ENCODE measurements around the gene CARM1.
A peak's percentile ranks its signal among the peaks of the same experiment; 100 is the strongest.
"Not testable (repeated sequence)": the region's sequence is repeated elsewhere in the genome, so short reads cannot be mapped to it uniquely, and the experiment has no call there.

CARM1 gene

DNA sequence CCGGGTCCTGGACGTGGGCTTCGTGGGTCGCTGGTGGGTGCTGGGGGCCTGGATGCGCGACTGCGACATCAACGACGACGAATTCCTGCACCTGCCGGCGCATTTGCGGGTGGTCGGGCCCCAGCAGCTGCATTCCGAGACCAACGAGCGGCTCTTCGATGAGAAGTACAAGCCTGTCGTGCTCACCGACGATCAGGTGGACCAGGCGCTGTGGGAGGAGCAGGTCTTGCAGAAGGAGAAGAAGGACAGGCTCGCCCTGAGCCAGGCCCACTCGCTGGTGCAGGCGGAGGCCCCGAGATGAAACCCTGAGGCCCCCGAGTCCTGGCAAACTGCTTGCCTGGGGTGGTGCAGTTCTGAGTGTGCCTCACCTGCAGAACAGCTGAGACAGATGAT lies 58.0 kb downstream of the CARM1 start:
- no peak for DNase-seq (ENCODE audit: low spot score)

DNA sequence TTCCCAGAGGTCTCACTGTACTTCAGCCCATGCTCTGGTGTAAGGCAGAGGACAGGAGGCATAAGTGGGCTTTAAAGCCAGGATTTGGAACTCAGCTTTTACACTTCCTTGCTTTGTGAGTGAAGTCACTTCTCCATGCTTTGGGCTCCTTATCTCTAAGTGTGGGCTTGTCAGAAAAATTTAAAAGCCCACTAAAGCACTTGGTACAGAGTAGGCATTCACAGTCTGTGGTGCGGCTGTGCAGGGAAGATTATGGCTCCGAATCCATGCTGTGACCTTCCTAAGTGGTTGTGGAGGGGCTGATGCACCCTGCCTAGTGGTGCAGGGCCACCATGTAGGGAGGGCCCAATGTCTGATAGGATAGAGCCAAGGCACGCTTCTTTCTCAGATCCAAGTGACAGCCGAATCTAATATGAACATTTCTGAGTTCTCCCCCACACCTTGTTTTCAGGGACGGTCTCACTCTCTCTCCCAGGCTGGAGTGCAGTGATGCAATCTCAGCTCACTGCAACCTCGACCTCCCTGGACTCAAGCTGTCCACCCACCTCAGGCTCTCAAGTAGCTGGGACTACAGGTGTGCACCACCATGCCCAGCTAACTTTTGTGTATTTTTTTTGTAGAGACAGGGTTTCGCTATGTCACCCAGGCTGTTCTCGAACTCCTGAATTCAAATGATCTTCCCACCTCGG lies 64.2 kb downstream of the CARM1 start:
- DNase-seq (ENCODE audit: low spot score), result no peak

DNA sequence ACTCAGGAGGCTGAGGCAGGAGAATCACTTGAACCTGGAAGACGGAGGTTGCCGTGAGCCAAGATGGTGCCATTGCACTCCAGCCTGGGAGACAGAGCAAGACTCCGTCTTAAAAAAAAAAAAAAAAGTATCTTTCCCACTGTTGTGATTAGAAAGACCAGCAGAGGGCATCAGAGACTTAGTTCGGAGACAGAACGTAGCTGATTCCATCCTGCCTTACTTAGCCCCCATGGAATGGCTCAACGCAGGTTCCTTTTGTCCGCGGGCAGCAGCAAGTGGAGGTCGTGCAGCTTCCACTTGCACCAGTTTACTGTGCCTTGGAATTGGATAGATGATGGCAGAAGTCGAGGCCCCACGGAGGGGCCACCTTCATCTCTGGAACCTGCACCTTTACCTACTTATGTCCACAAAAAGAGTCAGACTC lies 65.3 kb downstream of the CARM1 start:
- peak; percentile 74 for DNase-seq (ENCODE audit: low spot score)

DNA sequence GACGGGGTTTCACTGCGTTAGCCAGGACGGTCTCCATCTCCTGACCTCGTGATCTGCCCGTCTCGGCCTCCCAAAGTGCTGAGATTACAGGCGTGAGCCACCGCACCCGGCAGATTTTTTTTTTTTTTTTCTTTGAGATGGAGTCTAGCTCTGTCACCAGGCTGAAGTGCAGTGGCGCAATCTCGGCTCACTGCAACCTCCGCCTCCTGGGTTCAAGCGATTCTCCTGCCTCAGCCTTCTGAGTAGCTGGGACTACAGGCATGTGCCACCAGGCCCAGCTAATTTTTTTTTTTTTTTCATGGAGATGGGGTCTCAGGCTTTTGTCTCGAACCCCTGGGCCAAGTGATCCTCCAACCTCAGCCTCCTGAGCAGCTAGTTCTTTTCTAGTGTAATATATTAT lies 70.3 kb downstream of the CARM1 start:
- DNase-seq (ENCODE audit: low spot score), result not testable (repeated sequence)

DNA sequence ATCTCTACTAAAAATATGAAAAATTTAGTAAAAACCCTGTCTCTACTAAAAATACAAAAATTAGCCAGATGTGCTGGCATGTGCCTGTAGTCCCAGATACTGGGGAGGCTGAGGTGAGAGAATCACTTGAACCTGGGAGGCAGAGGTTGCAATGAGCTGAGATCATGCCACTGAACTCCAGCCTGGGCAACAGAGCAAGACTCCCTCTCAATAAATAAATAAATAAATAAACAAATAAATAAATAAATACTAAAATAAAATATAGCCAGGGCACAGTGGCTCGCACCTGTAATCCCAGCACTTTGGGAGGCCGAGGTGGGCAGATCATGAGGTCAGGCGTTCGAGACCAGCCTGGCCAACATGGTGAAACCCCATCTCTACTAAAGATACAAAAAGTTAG lies 72.1 kb downstream of the CARM1 start:
- not testable (repeated sequence) for DNase-seq (ENCODE audit: low spot score)

DNA sequence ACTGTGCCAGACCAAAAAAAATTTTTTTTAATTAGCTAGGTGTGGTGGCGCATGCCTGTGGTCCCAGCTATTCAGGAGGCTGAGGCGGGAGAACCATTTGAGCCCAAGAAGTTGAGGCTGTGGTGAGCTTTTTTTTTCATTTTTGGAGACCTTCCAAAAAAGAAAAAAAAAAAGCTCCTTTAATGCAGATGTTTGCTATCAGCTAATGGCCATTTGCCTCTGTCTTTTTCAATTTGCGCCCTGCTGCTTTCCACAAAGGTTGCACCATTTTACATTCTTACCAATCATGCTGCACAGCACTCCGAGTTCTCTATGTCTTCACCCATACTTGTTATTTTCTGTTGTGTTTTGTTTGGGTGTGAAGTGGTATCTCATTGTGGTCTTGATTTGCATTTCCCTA lies 73.9 kb downstream of the CARM1 start:
- no peak for DNase-seq (ENCODE audit: low spot score)

DNA sequence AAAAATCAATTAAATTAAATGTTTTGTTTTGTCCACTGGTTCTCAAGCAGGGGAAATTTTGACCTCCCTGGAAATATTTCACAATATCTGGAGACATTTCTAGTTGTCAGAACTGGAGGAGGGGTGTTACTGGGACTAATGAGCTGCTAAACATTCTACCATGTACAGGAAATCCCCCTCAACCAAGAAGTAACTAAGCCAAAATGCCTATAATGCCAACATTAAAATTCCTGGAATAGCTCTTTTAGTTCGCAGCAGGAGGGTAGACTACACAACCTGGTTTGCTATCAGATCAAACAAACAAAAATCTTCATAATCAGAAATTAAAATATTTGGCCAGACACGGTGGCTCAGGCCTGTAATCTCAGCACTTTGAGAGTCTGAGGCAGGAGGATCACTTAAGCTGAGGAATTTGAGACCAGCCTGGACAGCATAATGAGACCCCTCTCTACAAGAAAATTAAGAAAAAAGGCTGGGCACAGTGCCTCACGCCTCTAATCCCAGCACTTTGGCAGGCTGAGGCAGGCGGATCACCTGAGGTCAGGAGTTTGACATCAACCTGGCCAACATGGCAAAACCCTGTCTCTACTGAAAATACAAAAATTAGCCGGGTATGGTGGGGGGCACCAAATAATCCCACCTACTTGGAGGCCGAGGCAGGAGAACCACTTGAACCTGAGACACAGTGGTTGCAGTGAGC lies 75.8 kb downstream of the CARM1 start:
- no peak for DNase-seq (ENCODE audit: low spot score)

DNA sequence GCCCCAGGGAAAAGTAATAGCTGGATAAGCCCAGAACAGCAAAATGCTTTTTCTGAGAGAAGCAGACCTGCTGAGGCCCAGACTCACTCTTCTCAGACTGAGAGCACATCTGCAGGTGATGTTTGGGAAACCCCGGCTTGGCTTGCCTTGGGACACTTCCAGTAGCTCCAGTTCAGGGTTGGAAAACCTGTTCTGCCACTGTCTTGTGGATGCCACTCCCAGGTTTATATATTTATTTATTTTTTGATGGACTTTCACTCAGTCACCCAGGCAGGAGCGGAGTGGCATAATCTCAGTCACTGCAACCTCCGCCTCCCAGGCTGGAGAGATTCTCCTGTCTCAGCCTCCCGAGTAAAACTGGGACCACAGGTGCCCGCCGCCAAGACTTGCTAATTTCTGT lies 81.5 kb downstream of the CARM1 start:
- DNase-seq (ENCODE audit: low spot score), result no peak

DNA sequence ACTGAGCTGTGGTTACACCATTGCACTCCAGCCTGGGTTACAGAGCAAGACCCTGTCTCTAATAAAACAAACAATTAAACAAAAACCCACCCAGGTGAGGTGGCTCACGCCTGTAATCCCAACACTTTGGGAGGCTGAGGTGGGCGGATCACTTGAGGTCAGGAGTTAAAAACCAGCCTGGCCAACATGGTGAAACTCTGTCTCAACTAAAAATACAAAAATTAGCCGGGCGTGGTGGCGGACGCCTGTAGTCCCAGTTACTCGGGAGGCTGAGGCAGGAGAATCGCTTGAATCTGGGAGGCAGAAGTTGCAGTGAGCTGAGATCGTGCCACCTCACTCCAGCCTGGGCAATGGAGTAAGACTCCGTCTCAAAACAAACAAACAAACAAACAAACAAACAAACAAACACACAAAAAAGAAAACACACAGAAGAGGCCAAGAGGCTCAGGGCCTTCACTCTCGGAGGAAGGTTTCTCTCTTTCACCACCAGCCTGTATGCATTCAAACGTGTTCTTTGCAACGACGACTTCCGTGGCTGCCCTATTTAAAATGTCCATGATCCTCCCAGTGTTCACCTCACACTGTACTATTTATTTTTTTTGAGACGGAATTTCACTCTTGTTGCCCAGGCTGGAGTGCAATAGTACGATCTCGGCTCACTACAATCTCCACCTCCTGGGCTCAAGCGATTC lies 88.1 kb downstream of the CARM1 start:
- DNase-seq (ENCODE audit: low spot score), result not testable (repeated sequence)

DNA sequence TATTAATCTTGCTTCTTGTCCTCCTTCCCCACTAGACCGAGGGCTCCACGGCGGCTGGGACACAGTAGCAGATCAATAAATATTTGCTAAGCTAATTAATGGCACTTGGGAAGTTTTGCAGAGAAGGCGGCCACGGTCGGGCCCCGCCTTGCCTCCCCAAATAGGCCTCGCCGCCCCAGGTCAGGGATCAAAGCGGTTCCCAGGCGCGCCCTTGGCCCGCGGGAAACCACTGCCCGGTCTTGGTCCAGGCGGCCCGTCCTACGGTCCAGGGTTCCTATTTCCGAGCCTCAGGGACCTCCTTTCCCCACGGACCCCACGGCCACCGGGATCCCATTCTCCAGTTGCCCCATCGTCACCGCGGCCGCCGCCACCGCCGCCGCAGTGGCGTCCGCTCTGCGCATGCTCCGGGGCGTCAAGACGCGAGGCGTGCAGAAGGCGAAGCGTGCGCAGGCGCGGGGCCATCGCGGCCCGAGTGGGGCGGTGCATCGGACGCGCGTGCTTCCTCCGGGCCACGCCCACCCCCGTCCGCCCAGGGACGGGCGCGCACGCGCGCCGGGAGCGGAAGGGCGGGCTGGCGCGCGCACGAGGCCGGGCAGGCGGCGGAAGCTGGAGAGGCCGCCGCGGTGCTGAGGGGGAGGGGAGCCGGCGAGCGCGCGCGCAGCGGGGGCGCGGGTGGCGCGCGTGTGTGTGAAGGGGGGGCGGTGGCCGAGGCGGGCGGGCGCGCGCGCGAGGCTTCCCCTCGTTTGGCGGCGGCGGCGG lies 89.1 kb downstream of the CARM1 start, which contains the start of gene SMARCA4:
TSS of gene SMARCA4 (plus strand) at position 717 of the 759 bp plus-strand sequence. CDS start 23,122 bp downstream, outside the sequence.
- peak; percentile 96 for DNase-seq (ENCODE audit: low spot score)

DNA sequence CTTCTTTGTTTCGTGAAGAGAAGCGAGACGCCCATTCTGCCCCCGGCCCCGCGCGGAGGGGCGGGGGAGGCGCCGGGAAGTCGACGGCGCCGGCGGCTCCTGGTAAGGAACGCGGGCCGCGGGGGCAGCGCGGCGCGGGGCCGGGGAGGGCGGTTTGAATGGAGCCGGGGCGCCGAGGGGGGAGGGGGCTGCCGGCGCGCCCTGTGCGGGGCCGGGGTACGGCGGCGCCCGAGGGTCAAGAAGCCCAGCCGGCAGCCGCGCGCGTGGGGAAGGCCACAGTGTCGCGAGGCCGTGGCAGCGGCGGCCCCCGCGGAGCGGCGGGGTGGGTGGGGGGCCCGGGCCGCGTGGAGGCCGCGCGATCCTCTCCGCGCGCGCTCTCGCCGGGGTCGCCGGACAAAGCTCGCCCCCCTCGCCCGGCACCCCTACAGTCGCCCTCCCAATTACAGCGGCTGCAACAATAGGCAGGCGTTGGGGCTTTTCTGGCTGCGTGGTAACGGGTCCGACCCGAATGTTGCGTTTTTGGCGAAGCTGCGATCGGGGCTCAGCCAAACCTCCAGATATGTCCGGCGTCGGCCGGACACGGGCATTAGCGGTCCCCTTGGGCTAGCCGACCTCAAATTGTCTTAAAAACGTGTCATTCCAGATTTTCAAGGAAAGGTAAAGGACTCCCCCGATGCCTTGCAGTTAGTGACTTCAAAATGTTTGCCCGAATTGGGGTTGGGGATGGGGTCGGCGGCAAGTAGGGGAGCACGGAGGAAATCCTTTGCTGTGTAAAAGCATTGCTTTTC lies 89.9 kb downstream of the CARM1 start:
- DNase-seq (ENCODE audit: low spot score), result peak; percentile 57

DNA sequence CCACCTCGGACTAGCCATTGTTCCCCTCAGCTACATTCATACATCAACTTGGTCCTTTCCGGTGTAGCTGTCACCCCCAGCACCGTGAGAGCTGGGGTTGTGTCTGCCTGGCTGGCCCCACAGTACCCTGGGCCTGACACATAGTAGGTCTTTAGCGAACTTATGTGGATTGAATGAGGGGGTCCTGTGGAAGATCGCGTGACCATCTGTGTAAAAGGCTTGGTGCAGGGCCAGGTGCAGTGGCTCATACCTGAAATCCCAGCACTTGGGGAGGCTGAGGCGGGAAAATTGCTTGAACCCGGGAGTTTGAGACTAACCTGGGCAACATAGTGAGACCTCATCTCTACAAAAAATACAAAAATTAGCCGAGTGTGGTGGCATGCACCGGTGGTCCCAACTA lies 91.5 kb downstream of the CARM1 start:
- DNase-seq (ENCODE audit: low spot score), result no peak

DNA sequence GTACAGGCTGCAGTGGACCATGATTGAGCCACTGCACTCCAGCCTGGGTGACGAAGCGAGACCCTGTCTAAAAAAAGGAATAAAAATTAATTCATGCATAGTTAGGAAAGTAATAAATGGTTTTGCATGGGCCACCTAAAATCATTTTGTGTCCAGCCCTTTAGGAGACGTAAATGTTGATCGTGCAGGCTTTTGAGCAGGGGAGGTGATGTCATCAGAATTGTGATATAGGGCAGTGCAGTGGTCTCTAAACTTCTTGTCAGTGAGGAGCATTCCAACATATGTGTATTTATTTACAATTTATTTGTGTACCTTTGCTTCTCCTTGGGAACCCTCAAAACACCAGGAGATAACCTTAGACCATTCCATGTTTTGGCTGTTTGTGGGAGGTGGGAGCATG lies 92.5 kb downstream of the CARM1 start:
- DNase-seq (ENCODE audit: low spot score), result no peak

DNA sequence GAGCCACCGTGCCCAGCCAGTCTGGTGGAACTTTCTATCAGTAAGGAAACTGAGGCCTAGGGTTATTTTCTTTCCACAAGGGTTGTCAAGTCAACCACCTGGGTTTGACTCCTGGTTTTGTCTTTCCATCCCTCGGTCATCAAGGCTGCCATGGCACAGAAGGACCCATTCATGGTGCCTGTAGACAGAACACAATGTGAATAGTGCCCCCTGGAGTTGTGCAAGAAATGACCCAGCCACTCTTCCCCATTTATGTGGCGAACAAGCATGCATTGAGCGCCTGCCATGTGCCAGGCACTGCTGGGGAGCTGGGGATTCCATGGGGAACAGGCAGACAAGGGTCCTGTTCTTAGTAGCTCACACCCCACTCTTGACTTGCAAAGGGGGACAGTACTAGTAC lies 93.5 kb downstream of the CARM1 start:
- DNase-seq (ENCODE audit: low spot score), result no peak

DNA sequence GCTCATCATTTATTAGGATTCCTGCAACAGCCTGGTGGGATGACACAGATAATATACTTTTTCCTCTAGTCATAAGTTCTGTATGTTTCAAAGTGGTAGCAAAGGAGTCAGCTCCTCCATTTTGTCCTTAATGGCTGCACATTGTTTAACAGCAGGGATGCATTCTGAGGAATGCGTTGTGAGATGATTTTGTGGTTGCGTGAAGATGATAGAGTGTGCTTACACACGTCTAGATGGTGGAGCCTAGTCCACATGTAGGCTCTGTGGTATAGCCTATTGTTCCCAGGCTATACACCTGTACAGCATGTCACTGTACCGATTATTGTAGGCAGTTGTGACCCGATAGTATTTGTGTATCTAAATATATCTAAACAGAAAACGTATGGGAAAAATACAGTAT lies 94.0 kb downstream of the CARM1 start:
- DNase-seq (ENCODE audit: low spot score), result no peak

DNA sequence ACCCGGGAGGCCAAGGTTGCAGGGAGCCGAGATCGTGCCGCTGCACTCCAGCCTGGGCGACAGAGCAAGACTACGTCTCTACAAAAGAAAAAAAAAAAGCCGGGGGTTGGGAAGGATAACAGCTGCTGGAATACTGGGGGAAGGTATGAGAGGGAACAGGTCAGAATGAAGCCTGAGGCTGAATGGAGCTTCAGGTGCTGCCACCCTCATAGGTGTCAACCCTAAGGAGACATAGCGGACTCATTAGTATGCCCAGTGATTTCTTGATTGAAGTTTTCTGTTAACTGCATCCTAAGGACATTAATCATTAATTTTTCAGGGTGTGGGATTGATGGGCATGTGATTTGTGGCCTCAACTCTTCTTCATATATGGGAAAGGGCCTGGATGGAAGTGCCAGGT lies 95.5 kb downstream of the CARM1 start:
- no peak for DNase-seq (ENCODE audit: low spot score)

DNA sequence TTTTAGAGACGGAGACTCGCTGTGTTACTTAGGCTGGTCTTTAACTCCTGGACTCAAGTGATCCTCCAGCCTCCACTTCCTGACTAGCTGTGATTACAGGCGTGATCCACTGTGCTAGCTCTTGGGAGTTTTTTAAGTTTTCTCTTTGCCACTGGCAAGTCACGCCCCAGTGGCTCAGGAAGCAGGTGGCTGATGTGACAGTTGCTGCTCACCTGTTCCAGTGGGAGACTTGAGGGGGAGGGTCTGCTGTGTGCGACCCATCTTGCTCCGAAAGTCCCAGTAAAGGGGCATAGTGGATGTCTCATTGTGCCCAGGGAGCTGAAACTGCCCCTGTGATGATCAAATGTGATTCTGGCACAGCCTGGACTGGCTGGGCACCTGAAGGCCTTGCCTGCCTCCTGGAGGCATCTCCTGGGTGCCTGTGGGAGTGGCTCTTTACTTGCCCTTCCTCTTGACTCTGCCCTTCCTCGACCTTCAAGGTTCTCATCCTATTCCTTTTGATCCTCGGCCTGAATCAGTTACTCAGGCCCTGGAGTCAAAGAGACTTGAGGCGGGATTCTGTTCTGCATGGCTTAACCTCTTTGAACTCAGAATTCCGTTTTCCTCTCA lies 97.3 kb downstream of the CARM1 start:
- no peak for DNase-seq (ENCODE audit: low spot score)

DNA sequence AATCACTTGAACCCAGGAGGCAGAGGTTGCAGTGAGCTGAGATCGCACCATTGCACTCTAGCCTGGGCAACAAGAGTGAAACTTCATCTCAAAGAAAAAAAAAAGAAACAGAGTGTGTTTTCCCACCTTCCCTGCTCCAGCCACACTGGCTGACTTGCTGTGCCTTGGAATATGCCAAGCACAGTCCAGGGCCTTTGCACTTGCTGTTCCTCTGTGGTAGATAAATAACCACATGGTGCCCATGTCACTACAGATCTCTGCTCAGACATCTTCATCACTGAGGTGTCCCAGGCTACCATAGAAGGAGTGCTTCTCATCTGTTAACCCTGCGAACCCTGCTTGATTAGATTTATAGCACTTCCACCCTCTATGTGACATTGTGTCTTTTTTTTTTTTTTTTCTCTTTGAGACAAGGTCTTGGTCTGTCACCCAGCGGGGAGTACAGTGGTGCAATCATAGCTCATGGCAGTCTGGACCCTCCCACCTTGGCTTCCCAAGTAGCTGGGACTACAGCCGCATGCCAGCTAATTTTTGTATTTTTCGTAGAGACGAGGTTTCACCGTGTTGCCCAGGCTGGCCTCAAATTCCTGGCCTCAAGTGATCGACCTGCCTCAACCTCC lies 99.9 kb downstream of the CARM1 start:
- DNase-seq (ENCODE audit: low spot score), result no peak

Measured in Ammon's horn (tissue), 1 donor.